ENCODE measurements around the gene CENPF.
A peak's percentile ranks its signal among the peaks of the same experiment; 100 is the strongest.

The CENPF gene

GRCh38 chr1:214637125-214637524 is 34.1 kb downstream of the CENPF start:
- DNase-seq = no peak
- Mint-ChIP-seq H3K4me3 (no peak overlapping the region), H3K9me3 (no peaks in the 10 kb centered on the region), H3K27ac (no peak overlapping the region), H3K4me1 (no peaks in the 10 kb centered on the region), H3K36me3 (ENCODE audit: low read depth) (peaks cover 34% of the 10 kb centered on the region), H3K27me3 (ENCODE audit: low read depth, poor library complexity) (no peaks in the 10 kb centered on the region)
- no peak for TF ChIP-seq CTCF (IDR thresholded peaks at IDR 0.05)

DNA sequence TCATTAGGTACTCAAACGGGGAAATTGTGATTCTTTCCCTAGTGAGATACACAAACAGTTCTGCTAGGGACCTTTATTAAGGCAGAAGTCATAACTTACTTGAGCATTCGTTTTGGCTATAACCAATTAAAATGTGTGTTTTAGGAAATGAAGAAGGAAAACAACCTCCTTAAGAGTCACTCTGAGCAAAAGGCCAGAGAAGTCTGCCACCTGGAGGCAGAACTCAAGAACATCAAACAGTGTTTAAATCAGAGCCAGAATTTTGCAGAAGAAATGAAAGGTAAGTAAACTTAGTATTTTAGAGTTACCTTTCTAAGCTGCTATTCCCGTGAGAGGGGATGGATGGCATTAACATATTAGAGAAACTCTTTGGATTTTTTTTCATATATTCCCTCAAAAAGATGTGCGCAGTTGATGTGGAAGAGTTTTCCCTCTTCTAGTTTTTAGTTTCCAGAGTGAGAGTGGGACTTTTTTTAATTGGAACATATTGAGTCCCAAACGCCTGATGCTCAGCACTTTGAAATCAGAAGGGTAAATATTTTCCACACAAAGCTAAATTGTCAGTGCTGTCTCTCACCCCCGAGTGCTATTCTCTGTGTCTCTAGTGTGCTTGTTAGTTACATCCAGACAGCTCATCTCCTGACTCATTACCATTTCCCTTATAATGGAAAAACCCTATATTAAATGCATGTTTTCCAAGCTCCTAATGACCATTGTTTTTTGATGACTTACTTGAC is 34.9 kb downstream of the CENPF start:
- H3K4me3 Mint-ChIP-seq = no peak overlapping the region
- H3K36me3 Mint-ChIP-seq (ENCODE audit: low read depth) = peaks cover 27% of the 10 kb centered on the region
- no peaks in the 10 kb centered on the region for H3K4me1 Mint-ChIP-seq
- no peak overlapping the region for H3K27ac Mint-ChIP-seq
- H3K27me3 Mint-ChIP-seq (ENCODE audit: low read depth, poor library complexity) = no peaks in the 10 kb centered on the region
- H3K9me3 Mint-ChIP-seq = no peaks in the 10 kb centered on the region
- no peak for DNase-seq
- peak; percentile 58 for TF ChIP-seq CTCF (IDR thresholded peaks at IDR 0.05)

GRCh38 chr1:214638459-214638807 is 35.4 kb downstream of the CENPF start:
- Mint-ChIP-seq H3K27me3 (ENCODE audit: low read depth, poor library complexity) (no peaks in the 10 kb centered on the region), H3K27ac (no peak overlapping the region), H3K9me3 (no peaks in the 10 kb centered on the region), H3K4me1 (no peaks in the 10 kb centered on the region), H3K4me3 (no peak overlapping the region), H3K36me3 (ENCODE audit: low read depth) (peaks cover 21% of the 10 kb centered on the region)
- TF ChIP-seq CTCF (IDR thresholded peaks at IDR 0.05) = no peak
- no peak for DNase-seq

DNA sequence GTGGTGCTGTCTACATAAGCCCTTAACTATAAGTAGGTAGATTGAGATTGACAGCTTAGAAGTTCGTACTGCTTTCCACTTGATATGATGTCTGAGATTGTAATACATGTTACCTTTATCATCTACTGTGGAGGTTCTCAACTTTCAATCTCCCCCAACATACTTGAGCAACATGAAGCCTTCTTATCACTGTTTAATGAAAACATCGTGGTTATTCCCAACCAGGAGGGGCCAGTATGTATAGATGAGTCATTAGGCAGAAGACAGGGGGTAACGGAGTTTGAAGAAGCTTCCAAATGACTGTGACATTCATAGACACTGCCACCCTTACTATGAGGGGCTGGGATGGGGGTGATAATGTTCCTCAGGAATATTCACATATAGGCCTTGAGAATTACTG is 36.0 kb downstream of the CENPF start:
- H3K4me1 Mint-ChIP-seq = no peaks in the 10 kb centered on the region
- no peaks in the 10 kb centered on the region for H3K9me3 Mint-ChIP-seq
- H3K27ac Mint-ChIP-seq = no peak overlapping the region
- no peaks in the 10 kb centered on the region for H3K27me3 Mint-ChIP-seq (ENCODE audit: low read depth, poor library complexity)
- peaks cover 15% of the 10 kb centered on the region for H3K36me3 Mint-ChIP-seq (ENCODE audit: low read depth)
- H3K4me3 Mint-ChIP-seq = no peak overlapping the region
- no peak for DNase-seq
- no peak for TF ChIP-seq CTCF (IDR thresholded peaks at IDR 0.05)

- H3K9me3 Mint-ChIP-seq = no peaks in the 10 kb centered on the region
- no peak overlapping the region for H3K4me3 Mint-ChIP-seq
- no peak for DNase-seq
- no peaks in the 10 kb centered on the region for H3K27me3 Mint-ChIP-seq (ENCODE audit: low read depth, poor library complexity)
- TF ChIP-seq CTCF (IDR thresholded peaks at IDR 0.05) = no peak
- H3K4me1 Mint-ChIP-seq = no peaks in the 10 kb centered on the region
- no peak overlapping the region for H3K27ac Mint-ChIP-seq
- peaks cover 5% of the 10 kb centered on the region for H3K36me3 Mint-ChIP-seq (ENCODE audit: low read depth)
Observed at GRCh38 chr1:214640431-214641213, 37.6 kb downstream of the CENPF start.
